ENCODE measurements around the gene MED27. TPM values are rescaled to one million over a fixed set of nuclear protein-coding genes. Genes with fewer than 3 reads are reported as not detected.

The MED27 gene
- total and polyA plus RNA-seq, 2 of the 13 experiments (the other 11 are each of a cell fraction or from before 2014, with no cell fraction given): 16.9 to 19.0 TPM

DNA sequence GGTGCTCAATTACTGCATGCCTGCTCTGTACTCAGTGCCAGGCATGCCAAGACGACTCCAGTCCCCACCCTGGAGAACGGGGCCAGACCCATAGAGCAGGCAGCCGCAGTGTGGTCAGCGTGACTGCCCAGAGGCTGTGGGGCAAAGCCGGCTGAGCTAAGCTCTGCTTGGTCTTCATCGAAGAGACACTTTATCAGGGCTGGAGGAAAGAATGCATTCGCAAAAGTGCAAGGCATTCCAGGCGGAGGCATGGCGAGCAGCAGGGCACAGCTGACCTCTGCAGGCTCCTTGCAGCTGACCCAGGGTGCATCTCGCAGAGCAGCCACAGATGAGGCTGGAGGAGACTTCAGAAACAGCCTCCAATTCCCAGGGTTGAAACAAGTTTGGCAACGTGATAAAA is 13.6 kb downstream of the MED27 start:
- TF ChIP-seq NFRKB (IDR thresholded peaks at IDR 0.05): no peak
- TF ChIP-seq ASH2L (IDR thresholded peaks at IDR 0.05; ENCODE audit: insufficient read length, low read depth, low read length): no peak
- no peak for TF ChIP-seq JUNB (CRISPR knock-in tag; IDR thresholded peaks at IDR 0.05; ENCODE audit: borderline replicate concordance)
- TF ChIP-seq ZNF83 (CRISPR knock-in tag; IDR thresholded peaks at IDR 0.05; ENCODE audit: borderline replicate concordance): no peak
- no peak for TF ChIP-seq MAFK (conservative IDR thresholded peaks at IDR 0.05 in 1 of 2, IDR thresholded peaks at IDR 0.05 in 1 of 2; ENCODE audit: low read length in 2 of 2)
- TF ChIP-seq NFYC (CRISPR knock-in tag; IDR thresholded peaks at IDR 0.05): no peak
- TF ChIP-seq ZNF335 (CRISPR knock-in tag; IDR thresholded peaks at IDR 0.05): no peak
- no peak for TF ChIP-seq ATF1 (CRISPR knock-in tag; IDR thresholded peaks at IDR 0.05)
- 100% methylated on average over 8 of the region's 11 CpGs for WGBS (ENCODE audit: low lambda C conversion rate)
- DNase-seq (ENCODE audit: low spot score): no peak

GRCh38 chr9:132063281-132063680 is 16.4 kb downstream of the MED27 start:
- no peak for DNase-seq (ENCODE audit: low spot score)
- in situ Hi-C loops (cut with HindIII; ENCODE audit: extremely low pct_ligation_motif_present, low pct_unique_long_range_greater_than_20kb): no loop called here
- ChIA-PET POLR2A (no interaction called here), CTCF (ENCODE audit: low intra/inter-chr PET ratio, low total read pairs) (no interaction called here)
- Histone ChIP-seq H3K36me3 (replicated peaks in 1 of 2; ENCODE audit: control insufficient read depth in 1 of 2, insufficient read depth in 2 of 2, low read length in 2 of 2) (peaks cover 0 to 18% of the 10 kb centered on the region in 2 experiments; a peak in 2 of 5 replicates), H2AFZ (ENCODE audit: low read length) (no peak overlapping the region), H4K20me1 (ENCODE audit: insufficient read depth, low read length) (no peaks in the 10 kb centered on the region), H3K79me2 (ENCODE audit: insufficient read depth, low read length) (peaks cover 3% of the 10 kb centered on the region), H3K4me1 (ENCODE audit: insufficient read depth, low read length) (no peaks in the 10 kb centered on the region), H3K9ac (ENCODE audit: insufficient read depth, low read depth, low read length) (no peak overlapping the region), H3K4me2 (ENCODE audit: low read depth, low read length) (no peak overlapping the region), H3K27me3 (ENCODE audit: control insufficient read depth in 1 of 2, insufficient read depth in 2 of 2, low read length in 2 of 2) (no peaks in the 10 kb centered on the region), H3K4me3 (replicated peaks in 1 of 3; ENCODE audit: insufficient read depth in 1 of 3, low read depth in 2 of 3, low read length in 3 of 3) (no peak overlapping the region), H3K9me3 (ENCODE audit: low read length) (peaks cover 8% of the 10 kb centered on the region; the same call in 1 of the 2 replicates), H3K27ac (ENCODE audit: extremely low read length, insufficient read depth, low read length) (no peak overlapping the region)
- intact Hi-C loops (cut with micrococcal nuclease; ENCODE audit: unreplicated experiment): no loop called here
- 98% methylated on average over 5 of the region's 6 CpGs for WGBS (ENCODE audit: low lambda C conversion rate)
- ATAC-seq: no peak
- TF ChIP-seq, protein P1, sequence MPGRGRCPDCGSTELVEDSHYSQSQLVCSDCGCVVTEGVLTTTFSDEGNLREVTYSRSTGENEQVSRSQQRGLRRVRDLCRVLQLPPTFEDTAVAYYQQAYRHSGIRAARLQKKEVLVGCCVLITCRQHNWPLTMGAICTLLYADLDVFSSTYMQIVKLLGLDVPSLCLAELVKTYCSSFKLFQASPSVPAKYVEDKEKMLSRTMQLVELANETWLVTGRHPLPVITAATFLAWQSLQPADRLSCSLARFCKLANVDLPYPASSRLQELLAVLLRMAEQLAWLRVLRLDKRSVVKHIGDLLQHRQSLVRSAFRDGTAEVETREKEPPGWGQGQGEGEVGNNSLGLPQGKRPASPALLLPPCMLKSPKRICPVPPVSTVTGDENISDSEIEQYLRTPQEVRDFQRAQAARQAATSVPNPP (CRISPR knock-in tag; IDR thresholded peaks at IDR 0.05): no peak
- BruUV-seq (replicated peaks): no TSS peak
- FAIRE-seq: no peak

More for the DNA sequence above, 13.6 kb downstream of the MED27 start:
- intact Hi-C loops (cut with micrococcal nuclease; ENCODE audit: unreplicated experiment): no loop called here
- Histone ChIP-seq H3K36me3 (replicated peaks in 1 of 2; ENCODE audit: control insufficient read depth in 1 of 2, insufficient read depth in 2 of 2, low read length in 2 of 2) (peaks cover 3 to 6% of the 10 kb centered on the region in 2 experiments; a peak in 3 of 5 replicates), H3K9ac (ENCODE audit: insufficient read depth, low read depth, low read length) (no peak overlapping the region), H3K9me3 (ENCODE audit: low read length) (no peaks in the 10 kb centered on the region), H3K4me2 (ENCODE audit: low read depth, low read length) (no peak overlapping the region), H3K4me1 (ENCODE audit: insufficient read depth, low read length) (no peaks in the 10 kb centered on the region), H3K27ac (ENCODE audit: extremely low read length, insufficient read depth, low read length) (no peak overlapping the region), H3K4me3 (replicated peaks in 1 of 3; ENCODE audit: insufficient read depth in 1 of 3, low read depth in 2 of 3, low read length in 3 of 3) (no peak overlapping the region), H3K79me2 (ENCODE audit: insufficient read depth, low read length) (peaks cover 4% of the 10 kb centered on the region), H2AFZ (ENCODE audit: low read length) (no peak overlapping the region), H3K27me3 (ENCODE audit: control insufficient read depth in 1 of 2, insufficient read depth in 2 of 2, low read length in 2 of 2) (no peaks in the 10 kb centered on the region), H4K20me1 (ENCODE audit: insufficient read depth, low read length) (no peaks in the 10 kb centered on the region)
- in situ Hi-C loops (cut with HindIII; ENCODE audit: extremely low pct_ligation_motif_present, low pct_unique_long_range_greater_than_20kb): no loop called here
- BruUV-seq (replicated peaks): no TSS peak
- no peak for FAIRE-seq
- ChIA-PET POLR2A (no interaction called here), CTCF (ENCODE audit: low intra/inter-chr PET ratio, low total read pairs) (no interaction called here)
- ATAC-seq: no peak
